Fibroblast of lung (primary cell): ENCODE results near the gene ZNF318. TPM values are rescaled to one million over a fixed set of nuclear protein-coding genes. Genes with fewer than 3 reads are reported as not detected.

Experiments
- DNase-seq, 2 donors: peaks; one replicate each; pipeline versions ENCODE4 v3.0.0 to v3.0.0-alpha.2; 2010; ENCODE audit warnings: low read depth in 2 of 2
- H2AFZ ChIP-seq: 2 replicates; pipeline ENCODE4 v1.5.1; 2012; ENCODE audit warnings: low read length, control low read depth, inconsistent platforms
- H3K27ac ChIP-seq: 2 replicates; pipeline ENCODE4 v1.5.1; 2011; ENCODE audit warnings: low read length, control low read depth; ENCODE audit not compliant: insufficient read depth
- H3K27me3 ChIP-seq: 2 replicates; pipeline ENCODE4 v1.5.1; 2011; ENCODE audit warnings: mild to moderate bottlenecking, low read length; ENCODE audit not compliant: control insufficient read depth, insufficient read depth
- H3K36me3 ChIP-seq: 2 replicates; pipeline ENCODE4 v1.5.1; 2011; ENCODE audit warnings: low read length; ENCODE audit not compliant: control insufficient read depth, insufficient read depth
- H3K4me1 ChIP-seq: 2 replicates; pipeline ENCODE4 v1.5.1; 2011; ENCODE audit warnings: low read length; ENCODE audit not compliant: control insufficient read depth, insufficient read depth; ENCODE audit errors: extremely low read depth
- H3K4me2 ChIP-seq: 2 replicates; pipeline ENCODE4 v1.5.1; 2011; ENCODE audit warnings: low read length, control low read depth; ENCODE audit not compliant: insufficient read depth; ENCODE audit errors: extremely low read depth
- H3K4me3 ChIP-seq, 4 experiments: fragments of 200-600 bp in 1 of 4; sonication (generic) in 1 of 4; replicated peaks in 1 of 4; 2 replicates each; pipeline ENCODE4 v1.5.1; 2011 to 2016; ENCODE audit warnings: low read length in 4 of 4, low read depth in 3 of 4, mild to moderate bottlenecking in 3 of 4, control low read depth in 2 of 4, inconsistent platforms in 1 of 4, mixed read lengths in 1 of 4; ENCODE audit not compliant: insufficient read depth in 1 of 4; ENCODE audit errors: control extremely low read depth in 1 of 4
- H3K79me2 ChIP-seq: 2 replicates; pipeline ENCODE4 v1.5.1; 2012; ENCODE audit warnings: mild to moderate bottlenecking, low read length, inconsistent platforms; ENCODE audit not compliant: control insufficient read depth, insufficient read depth
- H3K9ac ChIP-seq: 2 replicates; pipeline ENCODE4 v1.5.1; 2011; ENCODE audit warnings: mild to moderate bottlenecking, low read length, control low read depth; ENCODE audit not compliant: insufficient read depth
- H3K9me3 ChIP-seq: 2 replicates; pipeline ENCODE4 v1.5.1; 2012; ENCODE audit warnings: low read depth, low read length; ENCODE audit not compliant: control insufficient read depth, insufficient read depth
- H4K20me1 ChIP-seq: 2 replicates; pipeline ENCODE4 v1.5.1; 2011; ENCODE audit warnings: low read length; ENCODE audit not compliant: control insufficient read depth, insufficient read depth; ENCODE audit errors: extremely low read depth
- EZH2 ChIP-seq: IDR thresholded peaks from 2 replicates; pipeline ENCODE4 v1.5.1; 2012; ENCODE audit warnings: low read length, control low read depth, mild to moderate bottlenecking; ENCODE audit errors: missing control alignments
- polyA plus RNA-seq, 2 donors: library from polyadenylated mRNA; depleted of rRNA in 1 of 2; stranded (reverse) in 1 of 2; unstranded in 1 of 2; fragments of >200 nt; gene quantifications; 2 replicates each; pipeline ENCODE4 v1.2.1, GENCODE V29; 2011 to 2012; ENCODE audit warnings: missing spikeins in 1 of 2
- total RNA-seq: library from RNA; depleted of rRNA; stranded (reverse); fragments of >200 nt; gene quantifications from 2 replicates; pipeline ENCODE4 v1.2.1, GENCODE V29; 2014
- TF ChIP-seq, protein P1 (sequence below), 2 donors: IDR thresholded peaks in 1 of 2; conservative IDR thresholded peaks in 1 of 2; 1 replicate in 1 of 2; 2 replicates in 1 of 2; pipeline ENCODE4 v1.5.1; 2011 to 2012; ENCODE audit warnings: low read length in 2 of 2, control low read depth in 1 of 2, inconsistent platforms in 1 of 2, low read depth in 1 of 2, mild to moderate bottlenecking in 1 of 2

Gene ZNF318
- total and polyA plus RNA-seq, 2 donors (not counting 1 experiment from before 2014, with no cell fraction given) = 6.1 to 8.6 TPM

DNA sequence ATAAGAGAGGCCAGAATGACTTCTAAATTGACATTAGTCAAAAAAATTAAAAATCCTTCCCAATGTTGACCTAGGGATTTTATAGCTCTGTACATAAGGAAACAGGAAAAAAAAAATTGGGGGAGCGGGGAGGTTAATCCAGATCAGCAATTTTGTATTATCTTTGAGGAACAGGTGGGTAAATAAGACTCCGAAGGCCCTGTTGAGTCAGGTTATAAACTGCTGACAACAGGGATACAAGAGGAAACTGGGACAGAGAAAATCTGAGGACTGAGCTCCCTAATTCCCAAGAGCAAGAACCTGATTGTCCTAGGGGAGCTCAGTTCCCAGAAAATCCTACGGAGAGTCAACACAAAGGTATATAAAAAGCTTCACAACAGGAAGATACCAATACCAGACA is 34.0 kb downstream of the ZNF318 start:
- no peaks in the 10 kb centered on the region for H4K20me1 ChIP-seq

DNA sequence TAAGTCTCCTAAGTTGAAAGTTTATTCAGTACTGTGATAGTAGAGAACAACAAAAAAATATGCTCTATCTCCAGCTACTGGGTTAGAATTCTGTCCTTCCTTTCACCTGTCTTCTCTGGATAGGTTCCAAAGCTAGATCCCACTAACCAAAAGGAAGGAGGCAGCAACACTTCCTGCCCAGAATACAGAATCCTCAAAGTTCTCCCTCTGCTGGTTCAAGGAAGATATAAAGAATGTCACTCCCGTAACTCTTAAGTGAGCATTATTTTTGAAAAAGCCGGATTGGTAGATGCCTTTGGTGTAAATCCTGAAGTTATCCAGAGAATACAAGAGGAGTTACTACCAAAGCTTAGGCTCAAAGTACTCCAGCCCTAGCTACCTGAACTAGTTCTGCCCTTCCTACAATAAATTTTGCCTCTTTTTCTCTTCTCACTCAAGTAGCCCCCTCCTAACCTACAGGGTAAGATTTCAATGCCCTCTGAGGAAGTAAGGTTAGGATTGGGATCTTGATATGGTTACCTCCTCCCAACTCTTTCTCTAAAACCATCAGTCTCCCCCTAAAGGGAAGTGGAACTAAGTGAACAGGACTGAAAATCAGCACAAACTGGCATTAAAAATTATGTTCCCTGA is 34.9 kb downstream of the ZNF318 start:
- Histone ChIP-seq H3K4me1 (no peaks in the 10 kb centered on the region), H3K9me3 (no peaks in the 10 kb centered on the region), H3K27me3 (no peaks in the 10 kb centered on the region), H2AFZ (no peak overlapping the region), H3K36me3 (peaks cover 2% of the 10 kb centered on the region), H3K4me2 (no peak overlapping the region), H4K20me1 (no peaks in the 10 kb centered on the region), H3K79me2 (no peaks in the 10 kb centered on the region), H3K27ac (no peak overlapping the region), H3K9ac (no peak overlapping the region), H3K4me3 (no peak overlapping the region)
- TF ChIP-seq, protein P1, sequence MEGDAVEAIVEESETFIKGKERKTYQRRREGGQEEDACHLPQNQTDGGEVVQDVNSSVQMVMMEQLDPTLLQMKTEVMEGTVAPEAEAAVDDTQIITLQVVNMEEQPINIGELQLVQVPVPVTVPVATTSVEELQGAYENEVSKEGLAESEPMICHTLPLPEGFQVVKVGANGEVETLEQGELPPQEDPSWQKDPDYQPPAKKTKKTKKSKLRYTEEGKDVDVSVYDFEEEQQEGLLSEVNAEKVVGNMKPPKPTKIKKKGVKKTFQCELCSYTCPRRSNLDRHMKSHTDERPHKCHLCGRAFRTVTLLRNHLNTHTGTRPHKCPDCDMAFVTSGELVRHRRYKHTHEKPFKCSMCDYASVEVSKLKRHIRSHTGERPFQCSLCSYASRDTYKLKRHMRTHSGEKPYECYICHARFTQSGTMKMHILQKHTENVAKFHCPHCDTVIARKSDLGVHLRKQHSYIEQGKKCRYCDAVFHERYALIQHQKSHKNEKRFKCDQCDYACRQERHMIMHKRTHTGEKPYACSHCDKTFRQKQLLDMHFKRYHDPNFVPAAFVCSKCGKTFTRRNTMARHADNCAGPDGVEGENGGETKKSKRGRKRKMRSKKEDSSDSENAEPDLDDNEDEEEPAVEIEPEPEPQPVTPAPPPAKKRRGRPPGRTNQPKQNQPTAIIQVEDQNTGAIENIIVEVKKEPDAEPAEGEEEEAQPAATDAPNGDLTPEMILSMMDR (conservative IDR thresholded peaks at IDR 0.05 in 1 of 2, IDR thresholded peaks at IDR 0.05 in 1 of 2; ENCODE audit: low read depth in 1 of 2, low read length in 2 of 2) = peak; percentile 60 to 65
- no peak for TF ChIP-seq EZH2
- DNase-seq = peak; percentile 62 to 70

More for the DNA sequence above, 34.0 kb downstream of the ZNF318 start:
- Histone ChIP-seq H3K9me3 (no peaks in the 10 kb centered on the region), H3K27ac (no peak overlapping the region), H3K4me3 (no peak overlapping the region), H2AFZ (no peak overlapping the region), H3K36me3 (peaks cover 7% of the 10 kb centered on the region), H3K4me1 (no peaks in the 10 kb centered on the region), H3K4me2 (no peak overlapping the region), H3K79me2 (no peaks in the 10 kb centered on the region), H3K9ac (no peak overlapping the region), H3K27me3 (no peaks in the 10 kb centered on the region)
- DNase-seq = no peak
- TF ChIP-seq, protein P1 (conservative IDR thresholded peaks at IDR 0.05 in 1 of 2, IDR thresholded peaks at IDR 0.05 in 1 of 2; ENCODE audit: low read depth in 1 of 2, low read length in 2 of 2) = no peak
- no peak for TF ChIP-seq EZH2

DNA sequence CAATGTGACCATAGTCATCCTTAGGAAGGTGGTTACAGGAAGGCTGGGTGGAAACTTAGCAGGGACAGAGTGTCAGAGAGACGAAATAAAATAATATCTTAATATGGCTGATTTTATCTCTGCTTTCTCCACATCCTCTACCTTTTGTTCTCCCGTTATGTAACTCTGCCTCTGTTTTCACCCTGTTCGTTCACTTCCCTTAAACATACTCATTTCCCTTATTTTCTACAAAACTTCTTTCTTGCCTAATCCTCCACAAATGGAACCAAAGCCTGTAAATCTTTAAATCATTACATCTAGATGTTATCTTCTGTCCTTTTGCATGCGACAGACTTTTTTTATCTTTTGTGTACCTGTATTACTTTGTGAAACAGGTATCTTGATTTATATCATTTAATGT is 37.6 kb downstream of the ZNF318 start:
- H3K9me3 ChIP-seq = no peaks in the 10 kb centered on the region
- H3K79me2 ChIP-seq = no peaks in the 10 kb centered on the region
- H3K4me2 ChIP-seq = no peak overlapping the region
- H3K9ac ChIP-seq = no peak overlapping the region
- no peaks in the 10 kb centered on the region for H3K27me3 ChIP-seq
- no peak overlapping the region for H3K4me3 ChIP-seq
- no peaks in the 10 kb centered on the region for H3K36me3 ChIP-seq
- no peaks in the 10 kb centered on the region for H3K4me1 ChIP-seq
- DNase-seq = no peak
- H4K20me1 ChIP-seq = no peaks in the 10 kb centered on the region
- TF ChIP-seq, protein P1 (conservative IDR thresholded peaks at IDR 0.05 in 1 of 2, IDR thresholded peaks at IDR 0.05 in 1 of 2; ENCODE audit: low read depth in 1 of 2, low read length in 2 of 2) = no peak
- no peak for TF ChIP-seq EZH2
- H3K27ac ChIP-seq = no peak overlapping the region
- H2AFZ ChIP-seq = no peak overlapping the region
